ENCODE results near the gene OST4. TPM values are rescaled to one million over a fixed set of nuclear protein-coding genes. Genes with fewer than 3 reads are reported as not detected.

The OST4 gene
- total RNA-seq, 2 donors from 2014 or later = 379 to 465 TPM

GRCh38 chr2:27093430-27094352 is 22.2 kb upstream of the OST4 start:
- TF ChIP-seq CTCF (IDR thresholded peaks at IDR 0.05) = no peak
- no peak for DNase-seq (ENCODE audit: low spot score)
- Histone ChIP-seq H3K27me3 (no peaks in the 10 kb centered on the region), H3K27ac (no peak overlapping the region), H3K4me1 (peaks cover 0 to 15% of the 10 kb centered on the region in 2 donors), H3K4me3 (no peak overlapping the region), H3K9me3 (no peaks in the 10 kb centered on the region), H3K36me3 (no peaks in the 10 kb centered on the region)

GRCh38 chr2:27092696-27093429 is 21.4 kb upstream of the OST4 start:
- Histone ChIP-seq H3K9me3 (no peaks in the 10 kb centered on the region), H3K27me3 (no peaks in the 10 kb centered on the region), H3K4me1 (peaks cover 0 to 15% of the 10 kb centered on the region in 2 donors), H3K27ac (no peak overlapping the region), H3K4me3 (no peak overlapping the region), H3K36me3 (no peaks in the 10 kb centered on the region)
- DNase-seq (ENCODE audit: low spot score) = no peak
- no peak for TF ChIP-seq CTCF (IDR thresholded peaks at IDR 0.05)

GRCh38 chr2:27091746-27092695 is 20.6 kb upstream of the OST4 start:
- DNase-seq (ENCODE audit: low spot score) = no peak
- no peak for TF ChIP-seq CTCF (IDR thresholded peaks at IDR 0.05)

GRCh38 chr2:27089111-27089954 is 17.9 kb upstream of the OST4 start:
- Histone ChIP-seq H3K4me1 (peaks cover 0 to 20% of the 10 kb centered on the region in 2 donors), H3K27ac (no peak overlapping the region), H3K27me3 (no peaks in the 10 kb centered on the region), H3K36me3 (no peaks in the 10 kb centered on the region), H3K4me3 (no peak overlapping the region), H3K9me3 (no peaks in the 10 kb centered on the region)
- TF ChIP-seq CTCF (IDR thresholded peaks at IDR 0.05) = no peak
- no peak for DNase-seq (ENCODE audit: low spot score)

More at GRCh38 chr2:27091746-27092695, 20.6 kb upstream of the OST4 start:
- Histone ChIP-seq H3K9me3 (no peaks in the 10 kb centered on the region), H3K36me3 (no peaks in the 10 kb centered on the region), H3K27ac (no peak overlapping the region), H3K27me3 (no peaks in the 10 kb centered on the region), H3K4me1 (peaks cover 0 to 21% of the 10 kb centered on the region in 2 donors), H3K4me3 (no peak overlapping the region)

Data from right atrium auricular region (tissue), 2 donors.